K562 (cell line): ENCODE results near the gene VRK2. TPM values are rescaled to one million over a fixed set of nuclear protein-coding genes. Genes with fewer than 3 reads are reported as not detected.
A peak's percentile ranks its signal among the peaks of the same experiment; 100 is the strongest.

Source experiments
- ATAC-seq: fragments of 200-7000 bp; cut with Tn5 transposase; 3 replicates; pipeline ENCODE4 v1.9.1; 2020; ENCODE audit warnings: moderate library complexity
- BruUV-seq: library from RNA; stranded (reverse); fragments of 400-500 nt; replicated peaks from 2 replicates; lab custom pipeline; 2021; lab: Mats Ljungman, UMichigan
- CTCF ChIA-PET: fragments of 300-600 bp; formaldehyde crosslinking; extraction: SDS; loops from one replicate; lab custom pipeline; 2021; ENCODE audit warnings: low intra/inter-chr PET ratio; lab: Yijun Ruan, JAX
- POLR2A ChIA-PET: fragments of 300-600, 350-650 bp; sonication (Branson Sonifier 250); formaldehyde crosslinking; extraction: SDS; loops from one replicate; lab custom pipeline; 2021; ENCODE audit warnings: antibody characterized with exemption, inconsistent platforms; lab: Yijun Ruan, JAX
- DNase-seq, 4 experiments: peaks; one replicate each; pipeline versions ENCODE4 v3.0.0 to v3.0.0-alpha.2; 2011 to 2018; ENCODE audit warnings: low spot score in 3 of 4, mixed read lengths in 3 of 4; ENCODE audit errors: extremely low read depth in 1 of 4
- FAIRE-seq: peaks from 2 replicates; lab custom pipeline; 2011; peaks lifted over from hg19 to GRCh38; lab: Jason Lieb, UNC
- H2AFZ ChIP-seq: 2 replicates; pipeline ENCODE4 v1.6.0; 2011; ENCODE audit warnings: low read depth, low read length, control low read depth, inconsistent platforms
- H3K27ac ChIP-seq: fragments of 200-600 bp; 3 replicates; pipeline ENCODE4 v1.8.0; 2011; ENCODE audit warnings: low read depth, mild to moderate bottlenecking, control low read depth, inconsistent platforms, low read length, moderate library complexity, mixed read lengths; ENCODE audit errors: extremely low read depth
- H3K27me3 ChIP-seq, 2 experiments: fragments of 300-600 bp in 1 of 2; 2 replicates in 1 of 2; 3 replicates in 1 of 2; pipeline versions ENCODE4 v1.6.0 to v1.8.0; 2011; ENCODE audit warnings: inconsistent platforms in 2 of 2, low read length in 2 of 2, mild to moderate bottlenecking in 1 of 2, mixed read lengths in 1 of 2, moderate library complexity in 1 of 2; ENCODE audit not compliant: control insufficient read depth in 2 of 2, insufficient read depth in 2 of 2
- H3K36me3 ChIP-seq: fragments of 300-600 bp; 3 replicates; pipeline ENCODE4 v1.8.0; 2011; ENCODE audit warnings: mild to moderate bottlenecking, low read length, inconsistent platforms; ENCODE audit not compliant: control insufficient read depth, insufficient read depth
- H3K4me1 ChIP-seq, 2 experiments: fragments of 200-600 bp in 1 of 2; replicated peaks in 1 of 2; 2 replicates in 1 of 2; 3 replicates in 1 of 2; pipeline versions ENCODE4 v1.5.1 to v1.8.0; 2011; ENCODE audit warnings: inconsistent platforms in 2 of 2, low read length in 2 of 2, mild to moderate bottlenecking in 1 of 2, mixed read lengths in 1 of 2, moderate library complexity in 1 of 2; ENCODE audit not compliant: control insufficient read depth in 2 of 2, insufficient read depth in 2 of 2
- H3K4me2 ChIP-seq: 2 replicates; pipeline ENCODE4 v1.6.1; 2011; ENCODE audit warnings: low read length, control low read depth, inconsistent platforms, mixed read lengths; ENCODE audit not compliant: insufficient read depth
- H3K4me3 ChIP-seq: fragments of 200-600 bp; sonication (generic), shearing (Covaris generic); 2 replicates; pipeline ENCODE4 v1.5.1; 2016; ENCODE audit warnings: control low read depth, inconsistent platforms
- H3K79me2 ChIP-seq: fragments of 200-600 bp; 3 replicates; pipeline ENCODE4 v1.8.0; 2011; ENCODE audit warnings: low read length, inconsistent platforms; ENCODE audit not compliant: control insufficient read depth, insufficient read depth
- H3K9ac ChIP-seq, 2 experiments: 2 replicates each; pipeline versions ENCODE4 v1.6.0 to v1.6.1; 2011; ENCODE audit warnings: low read depth in 2 of 2, low read length in 2 of 2, control low read depth in 1 of 2, inconsistent platforms in 1 of 2, mild to moderate bottlenecking in 1 of 2, mixed read lengths in 1 of 2; ENCODE audit not compliant: insufficient read depth in 1 of 2
- H3K9me1 ChIP-seq: one replicate; pipeline ENCODE4 v1.6.0; 2011; ENCODE audit warnings: inconsistent platforms, mild to moderate bottlenecking, low read length, moderate library complexity; ENCODE audit not compliant: control insufficient read depth, insufficient read depth
- H3K9me3 ChIP-seq: replicated peaks from 2 replicates; pipeline ENCODE4 v1.5.1; 2011; ENCODE audit warnings: low read depth, low read length, inconsistent platforms; ENCODE audit not compliant: control insufficient read depth, insufficient read depth
- H4K20me1 ChIP-seq: replicated peaks from 2 replicates; pipeline ENCODE4 v1.6.1; 2011; ENCODE audit warnings: low read length, inconsistent platforms, mixed read lengths; ENCODE audit not compliant: control insufficient read depth, insufficient read depth
- ASH1L ChIP-seq: fragments of 450-650 bp; IDR thresholded peaks from 2 replicates; pipeline ENCODE4 v1.6.1; 2018; ENCODE audit warnings: borderline replicate concordance, mild to moderate bottlenecking, low read depth; ENCODE audit not compliant: partially characterized antibody
- BRF2 ChIP-seq: IDR thresholded peaks from 3 replicates; pipeline ENCODE4 v1.6.1; 2011; ENCODE audit warnings: borderline replicate concordance, mild to moderate bottlenecking; ENCODE audit not compliant: insufficient read length, insufficient read depth
- GTF2B ChIP-seq: IDR thresholded peaks from 2 replicates; pipeline ENCODE4 v1.6.1; 2011; ENCODE audit not compliant: insufficient read length; ENCODE audit errors: extremely low read depth
- IRF9 ChIP-seq: fragments of 450-650 bp; IDR thresholded peaks from 2 replicates; pipeline ENCODE4 v1.6.1; 2016; ENCODE audit warnings: missing biosample characterization, missing genetic modification characterization
- JUND ChIP-seq, 2 experiments: IDR thresholded peaks; 2 replicates in 1 of 2; 3 replicates in 1 of 2; pipeline ENCODE4 v1.6.1; 2011; ENCODE audit warnings: borderline replicate concordance in 2 of 2, low read depth in 2 of 2, low read length in 2 of 2, improper control_type of control experiment in 1 of 2, missing biosample characterization in 1 of 2, missing genetic modification characterization in 1 of 2, missing genetic modification reagents in 1 of 2
- KAT7 ChIP-seq: sonication (generic); formaldehyde crosslinking; IDR thresholded peaks from 2 replicates; pipeline ENCODE4 v1.8.0; 2022; ENCODE audit warnings: missing genetic modification reagents, mild to moderate bottlenecking, borderline replicate concordance
- KLF13 ChIP-seq: fragments of 450-650 bp; IDR thresholded peaks from 2 replicates; pipeline ENCODE4 v1.6.1; 2016; ENCODE audit warnings: missing genetic modification characterization, low read depth, mild to moderate bottlenecking, missing compliant biosample characterization, moderate library complexity, borderline replicate concordance
- TAL1 ChIP-seq: fragments of 450-650 bp; IDR thresholded peaks from 2 replicates; pipeline ENCODE4 v1.6.1; 2016; ENCODE audit warnings: mild to moderate bottlenecking
- TRIM28 ChIP-seq: fragments of 450-650 bp; IDR thresholded peaks from 2 replicates; pipeline ENCODE4 v1.6.1; 2017
- ZBTB2 ChIP-seq: fragments of 450-650 bp; IDR thresholded peaks from 2 replicates; pipeline ENCODE4 v1.6.1; 2016; ENCODE audit warnings: antibody characterized with exemption
- ZNF444 ChIP-seq: fragments of 250-450 bp; sonication (Bioruptor Pico); IDR thresholded peaks from 2 replicates; pipeline ENCODE4 v1.4.0; 2020; ENCODE audit warnings: mild to moderate bottlenecking, moderate library complexity
- ZNF518B ChIP-seq: fragments of 250-450 bp; sonication (Bioruptor Pico); IDR thresholded peaks from 2 replicates; pipeline ENCODE4 v1.5.0; 2021; ENCODE audit warnings: mild to moderate bottlenecking, moderate library complexity
- ZNF75A ChIP-seq: fragments of 450-650 bp; formaldehyde crosslinking; IDR thresholded peaks from 2 replicates; pipeline ENCODE4 v1.4.0; 2020; ENCODE audit warnings: mild to moderate bottlenecking
- WGBS: fragments of 100-300 bp; shearing (Covaris generic); methylation state at CpG from one replicate; pipeline ENCODE4 v1.1.6; 2016; ENCODE audit warnings: low coverage, mixed read lengths; ENCODE audit not compliant: insufficient coverage; ENCODE audit errors: missing lambda C conversion rate; 5-methylcytosine and 5-hydroxymethylcytosine counted together
- in situ Hi-C: fragments of 300-500 bp; cut with MboI; formaldehyde crosslinking; loops from 4 replicates; pipeline ENCODE4 v1.15.0; 2018; ENCODE audit warnings: inconsistent platforms, mixed read lengths
- intact Hi-C: fragments of 100-400 bp; cut with micrococcal nuclease; formaldehyde crosslinking; loops from 2 replicates; pipeline ENCODE4 v1.14.2; 2022
- polyA plus RNA-seq, 8 experiments: library from polyadenylated mRNA; depleted of rRNA in 4 of 8; stranded (reverse) in 5 of 8; unstranded in 3 of 8; fragments of >200 nt; fragmentation: Nextera tagmentation in 2 of 8; fragmentation: Illumina TruSeq in 1 of 8; extraction: Ambion mirVana in 2 of 8; extraction: Trizol in 1 of 8; gene quantifications; 2 replicates each; pipeline versions ENCODE4 v1.2.1 to v1.2.3, GENCODE V29; 2011 to 2014; ENCODE audit warnings: inconsistent platforms in 1 of 8, missing spikeins in 1 of 8
- total RNA-seq, 7 experiments: library from RNA; depleted of rRNA in 6 of 7; stranded (reverse); fragments of >200 nt in 6 of 7; fragmentation: Illumina TruSeq in 2 of 7; extraction: Trizol in 2 of 7; gene quantifications; 2 replicates each; pipeline versions ENCODE4 v1.2.1 to v1.2.3, GENCODE V29; 2011 to 2021; ENCODE audit warnings: low replicate concordance in 1 of 7

The VRK2 gene
- total and polyA plus RNA-seq, 9 of the 15 experiments (the other 6 are each of a cell fraction or from before 2014, with no cell fraction given), result 22.6 to 49.2 (median 36.2) TPM

GRCh38 chr2:58204195-58204959, 157.8 kb downstream of the VRK2 start:
- ATAC-seq (peak; percentile 40), DNase-seq (no peak), FAIRE-seq (no peak)
- Histone ChIP-seq H3K9me1 (no peaks in the 10 kb centered on the region), H3K79me2 (no peaks in the 10 kb centered on the region), H2AFZ (no peak overlapping the region), H3K4me2 (no peak overlapping the region), H3K9me3 (no peaks in the 10 kb centered on the region), H3K4me1 (no peaks in the 10 kb centered on the region), H3K36me3 (peaks cover 39% of the 10 kb centered on the region; the same call in 2 of the 3 replicates), H4K20me1 (no peaks in the 10 kb centered on the region), H3K27me3 (no peaks in the 10 kb centered on the region), H3K4me3 (no peak overlapping the region), H3K9ac (no peak overlapping the region), H3K27ac (no peak overlapping the region)
- WGBS, result 93% methylated on average over 6 of the region's 6 CpGs
- in situ Hi-C loops (no loop called here), intact Hi-C loops (no loop called here)
- ChIA-PET POLR2A (no interaction called here), CTCF (no interaction called here)
- BruUV-seq, result no TSS peak
- TF ChIP-seq TRIM28 (no peak), ZBTB2 (no peak), ASH1L (no peak), IRF9 (no peak), JUND (IDR thresholded peaks at IDR 0.05; ENCODE audit: borderline replicate concordance, low read depth, low read length) (no peak), JUND (tag; IDR thresholded peaks at IDR 0.05; ENCODE audit: borderline replicate concordance, low read depth, low read length) (no peak), KAT7 (CRISPR knock-in tag) (no peak), KLF13 (tag) (no peak), ZNF444 (CRISPR knock-in tag) (no peak), ZNF518B (CRISPR knock-in tag) (no peak), TAL1 (no peak), ZNF75A (CRISPR knock-in tag) (no peak), BRF2 (no peak), GTF2B (no peak)
